Stimulated activated CD4-positive, alpha-beta T cell treated with anti-CD3 and anti-CD28 coated beads, Interleukin-1b, Interleukin-23, amount 100 ng/mL, for 1 hour (primary cell): Measurements from ENCODE around the gene MRPL44.
"Not testable (repeated sequence)": the region's sequence is repeated elsewhere in the genome, so short reads cannot be mapped to it uniquely, and the experiment has no call there.

Experiments used
- DNase-seq, 2 donors: peaks; one replicate each; pipeline ENCODE4 v3.0.0-alpha.2; 2020; ENCODE audit warnings: low read depth in 2 of 2

Gene MRPL44

DNA sequence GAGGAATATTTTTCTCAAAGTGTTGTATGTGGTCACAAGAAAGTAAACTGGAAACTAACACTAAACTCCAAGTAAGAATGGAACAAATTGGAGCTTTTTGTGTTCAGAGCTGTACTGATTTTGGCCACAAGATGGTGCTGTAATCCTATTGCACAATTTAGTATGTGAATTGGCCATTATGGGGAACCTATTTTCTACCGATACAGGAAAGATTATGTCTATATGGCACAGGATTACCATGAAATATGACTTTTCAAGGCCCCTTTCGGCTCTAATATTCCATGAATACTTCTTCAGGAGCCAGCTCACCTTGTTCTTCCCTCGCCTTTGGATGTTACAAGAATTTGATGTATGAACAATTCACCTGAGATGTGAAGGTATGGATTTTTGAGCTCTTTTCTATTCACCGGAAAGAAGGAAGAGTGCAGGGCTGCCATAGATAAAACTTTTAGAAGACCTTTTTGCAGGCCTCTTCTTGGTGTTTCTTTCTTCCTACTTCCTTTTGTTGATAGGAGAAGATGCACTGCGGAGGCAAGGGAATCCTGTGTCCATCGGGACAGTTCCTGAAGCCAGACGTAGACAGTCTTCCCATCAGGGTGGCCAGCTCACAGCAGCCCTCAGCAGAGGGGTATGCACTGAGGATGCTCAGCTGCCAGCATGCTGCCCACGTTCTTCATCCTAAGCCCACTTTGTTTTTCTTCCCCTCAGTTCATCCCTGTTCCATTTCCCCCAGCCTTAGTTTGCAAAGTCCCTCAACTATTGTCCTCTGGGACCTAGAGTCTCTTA, 13.3 kb downstream of the MRPL44 start:
- peak in 1 of 2 donors; percentile 30 for DNase-seq

- DNase-seq = no peak
Measured at GRCh38 chr2:223971731-223972130, 14.5 kb downstream of the MRPL44 start.

GRCh38 chr2:223972656-223973102, 15.4 kb downstream of the MRPL44 start:
- DNase-seq = no peak

DNA sequence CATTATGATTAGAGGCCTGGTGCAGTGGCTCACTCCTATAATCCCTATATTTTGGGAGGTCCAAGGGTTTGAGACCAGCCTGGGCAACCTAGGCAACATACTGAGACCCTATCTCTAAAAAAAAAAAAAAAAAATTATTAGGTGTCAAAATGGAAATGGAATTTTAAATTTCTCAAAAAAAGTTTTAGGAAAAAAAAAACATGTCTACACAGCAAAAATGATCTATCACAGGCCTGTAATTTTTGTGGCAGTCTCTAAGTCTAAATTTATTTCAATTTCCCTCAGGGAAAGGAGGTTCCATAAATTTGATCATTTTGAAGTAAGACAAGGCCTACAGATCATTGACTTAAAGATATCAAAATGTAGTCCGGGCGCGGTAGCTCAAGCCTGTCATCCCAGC, 16.3 kb downstream of the MRPL44 start:
- DNase-seq = no peak

DNA sequence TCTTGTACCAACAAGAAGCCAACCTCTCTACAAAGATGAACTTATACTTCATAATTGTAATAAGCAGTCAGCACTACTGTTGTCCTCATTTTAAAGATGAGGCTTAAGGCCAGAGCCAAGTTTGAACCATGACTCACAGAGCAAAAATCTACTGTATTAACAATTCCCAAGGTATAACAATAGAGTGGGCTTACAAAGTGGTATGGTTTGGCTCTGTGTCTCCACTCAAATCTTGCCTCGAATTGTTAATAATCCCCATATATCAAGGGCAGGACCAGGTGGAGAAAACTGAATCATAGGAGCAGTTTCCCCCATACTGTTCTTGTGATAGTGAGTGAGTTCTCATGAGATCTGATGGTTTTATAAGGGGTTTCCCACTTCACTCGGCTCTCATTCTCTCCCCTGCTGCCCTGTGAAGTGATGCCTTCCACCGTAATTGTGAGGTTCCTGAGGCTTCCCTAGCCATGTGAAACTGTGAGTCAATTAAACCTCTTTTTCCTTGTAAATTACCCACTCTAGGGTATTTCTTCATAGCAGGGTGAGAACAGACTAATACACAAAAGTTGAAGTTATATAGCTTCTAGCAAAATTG, 19.5 kb downstream of the MRPL44 start:
- no peak for DNase-seq

DNA sequence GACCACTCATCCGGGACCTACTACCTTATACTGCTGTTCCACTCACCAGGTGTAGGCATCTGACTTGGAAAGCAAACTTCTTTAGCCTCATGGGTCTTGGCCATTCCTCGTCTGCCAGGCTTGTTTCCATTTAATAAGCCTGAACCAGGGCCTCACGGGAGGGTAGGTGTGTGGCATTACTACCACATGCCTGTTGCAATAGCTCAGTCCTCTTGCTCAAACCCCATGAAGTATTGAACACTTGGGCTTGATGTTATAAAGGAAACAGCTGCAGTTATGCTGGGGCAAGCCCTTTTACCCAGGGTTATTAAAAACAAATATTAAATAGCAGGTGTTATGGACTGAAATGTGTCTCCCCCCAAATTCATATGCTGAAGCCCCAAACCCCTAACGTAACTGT, 21.2 kb downstream of the MRPL44 start:
- no peak for DNase-seq

DNA sequence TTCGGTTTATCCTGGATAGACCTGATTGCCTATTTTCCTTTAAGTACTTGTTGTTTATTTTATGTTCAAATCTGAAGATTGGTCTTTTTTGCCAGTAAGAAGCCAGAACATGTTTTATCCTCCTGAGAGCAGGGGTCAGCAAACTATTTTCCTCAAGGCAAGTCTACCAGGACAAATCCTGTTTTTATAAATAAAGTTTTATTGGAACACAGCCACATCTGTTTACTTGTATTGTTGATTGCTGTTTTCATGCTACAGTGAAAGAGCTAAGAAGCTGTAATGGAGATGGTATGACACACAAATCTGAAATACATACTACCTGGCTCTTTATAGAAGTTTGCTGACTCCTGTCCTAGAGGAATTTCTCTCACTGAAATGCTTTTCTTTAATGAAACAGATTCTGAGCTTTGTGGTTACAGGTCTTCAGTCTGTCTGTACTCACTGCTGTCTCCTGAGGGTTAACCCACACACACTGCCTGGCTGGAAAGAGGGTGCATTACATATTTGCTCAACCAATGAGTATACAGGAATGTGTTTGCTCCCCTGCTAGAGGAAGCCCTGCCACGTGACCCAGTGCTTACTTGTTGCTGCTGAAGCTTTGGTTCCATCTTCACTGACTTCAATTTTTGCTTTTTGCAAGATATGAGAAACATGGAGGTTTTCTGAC, 22.6 kb downstream of the MRPL44 start:
- DNase-seq = no peak

- DNase-seq = no peak
Measured at GRCh38 chr2:223980397-223980735, 23.1 kb downstream of the MRPL44 start.

GRCh38 chr2:223980803-223981202, 23.5 kb downstream of the MRPL44 start:
- no peak for DNase-seq

GRCh38 chr2:223981241-223981640, 24.0 kb downstream of the MRPL44 start:
- DNase-seq = no peak

DNA sequence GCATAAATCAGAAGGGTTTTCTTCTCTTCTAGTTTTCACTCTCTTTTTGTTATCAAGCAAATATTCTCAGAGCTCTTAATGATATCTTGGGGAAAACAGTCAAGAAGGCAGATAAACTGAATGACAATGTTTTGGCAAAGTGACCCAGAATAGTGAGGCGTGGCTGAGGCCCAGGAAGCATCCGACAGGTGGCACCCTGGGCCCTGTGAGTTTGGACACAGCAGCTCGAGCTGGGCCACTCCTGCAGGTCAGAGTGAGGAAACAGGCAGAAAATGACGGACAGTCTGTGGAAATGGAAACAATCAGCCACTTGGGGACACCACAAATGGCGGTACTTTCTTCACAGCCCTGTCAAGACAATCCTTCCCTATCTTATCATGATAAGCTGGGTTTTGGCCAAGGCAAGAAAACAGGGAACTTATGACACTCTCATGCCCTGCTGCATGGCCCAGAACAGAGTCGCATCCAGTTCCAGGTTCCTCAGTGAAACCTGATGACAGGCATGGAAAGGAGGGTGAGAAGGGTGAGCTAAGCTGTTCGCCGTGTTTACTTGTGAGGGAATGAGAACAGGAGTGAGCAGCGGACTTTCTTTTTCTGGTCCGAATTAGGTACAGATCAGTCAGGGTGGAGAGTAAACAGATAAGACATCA, 32.1 kb downstream of the MRPL44 start:
- DNase-seq = no peak

DNA sequence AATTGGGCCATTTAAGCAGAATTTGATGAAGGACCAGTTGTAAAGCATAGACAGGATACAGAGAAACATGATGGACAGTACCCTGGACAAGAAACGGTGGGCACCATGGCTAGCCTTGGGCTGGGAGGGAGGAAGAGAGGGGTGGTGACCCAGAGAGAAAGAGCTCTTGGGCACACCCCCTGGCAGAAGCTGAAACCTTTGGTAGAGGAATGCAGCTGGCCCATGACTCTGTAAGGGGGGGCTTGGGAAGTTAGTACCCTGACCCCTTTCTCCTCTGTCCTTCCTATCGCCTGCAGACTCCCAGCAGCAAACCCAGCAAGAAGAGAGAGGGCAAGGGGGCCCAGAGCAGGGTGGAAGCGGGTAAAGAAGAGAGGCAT, 32.6 kb downstream of the MRPL44 start:
- DNase-seq = no peak

GRCh38 chr2:223991611-223992010, 34.3 kb downstream of the MRPL44 start:
- DNase-seq = no peak

GRCh38 chr2:223993634-223994232, 36.5 kb downstream of the MRPL44 start:
- peak; percentile 13 to 39 for DNase-seq

- no peak for DNase-seq
Measured at GRCh38 chr2:223994562-223995162, 37.4 kb downstream of the MRPL44 start.

GRCh38 chr2:223995569-223995968, 38.3 kb downstream of the MRPL44 start:
- no peak for DNase-seq

DNA sequence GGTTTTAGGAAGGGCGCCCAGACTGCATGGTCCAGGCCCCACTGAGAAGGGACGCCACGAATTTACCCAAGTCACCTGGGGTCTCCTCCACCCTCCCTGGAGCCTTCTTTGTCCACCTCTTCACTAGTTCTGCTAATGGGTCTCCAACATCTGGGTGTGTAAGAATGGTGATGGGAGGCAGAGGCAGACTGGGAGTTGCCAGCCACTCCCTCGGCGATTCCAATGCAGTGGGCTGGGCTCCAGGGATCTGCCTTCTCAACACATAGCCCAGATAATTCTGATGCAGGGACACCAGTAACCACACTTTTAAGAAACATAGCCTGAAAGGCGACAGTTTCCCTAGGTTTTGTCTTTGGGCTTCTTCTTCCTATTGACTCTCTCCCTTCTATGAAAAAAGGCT, 39.1 kb downstream of the MRPL44 start:
- DNase-seq = no peak

GRCh38 chr2:223997938-223998337, 40.7 kb downstream of the MRPL44 start:
- no peak for DNase-seq

DNA sequence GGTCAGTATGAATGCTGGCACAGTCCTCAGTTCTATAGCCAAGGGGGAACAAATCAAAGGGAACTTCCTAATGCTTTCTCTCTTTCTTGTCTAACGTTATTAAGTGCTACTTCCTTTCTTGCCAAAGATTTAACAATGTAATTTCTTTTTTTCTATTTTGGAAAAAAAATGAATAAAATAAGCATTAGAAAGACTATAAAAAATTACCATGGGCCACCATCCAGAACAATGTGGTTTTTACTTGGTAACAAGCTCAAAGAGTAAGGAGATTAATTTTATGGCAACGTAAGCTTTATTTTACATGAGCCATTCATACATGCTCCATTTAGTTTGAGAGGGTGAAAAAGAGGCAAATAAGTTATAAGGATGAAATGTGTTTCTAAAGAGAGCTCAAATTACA, 41.7 kb downstream of the MRPL44 start:
- DNase-seq = no peak

DNA sequence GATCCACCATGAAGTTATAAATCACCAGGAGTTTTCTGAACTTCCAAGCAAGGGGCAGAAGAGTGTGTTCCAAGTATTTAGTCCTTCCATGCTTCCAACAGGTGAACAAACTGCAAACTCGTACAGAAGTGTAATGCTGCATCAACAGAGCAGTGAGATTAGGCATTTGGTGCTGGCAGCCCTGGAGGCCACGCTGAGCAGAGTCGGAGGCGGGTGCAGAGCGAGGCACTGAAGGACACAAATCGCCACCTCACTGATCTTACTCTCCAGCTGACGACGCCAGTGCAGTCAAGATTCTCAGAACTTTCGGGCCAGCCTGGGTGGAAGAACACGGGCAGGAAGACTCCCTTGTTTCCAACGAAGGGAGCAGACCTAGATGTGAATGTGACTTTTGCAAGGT, 42.6 kb downstream of the MRPL44 start:
- DNase-seq = no peak

DNA sequence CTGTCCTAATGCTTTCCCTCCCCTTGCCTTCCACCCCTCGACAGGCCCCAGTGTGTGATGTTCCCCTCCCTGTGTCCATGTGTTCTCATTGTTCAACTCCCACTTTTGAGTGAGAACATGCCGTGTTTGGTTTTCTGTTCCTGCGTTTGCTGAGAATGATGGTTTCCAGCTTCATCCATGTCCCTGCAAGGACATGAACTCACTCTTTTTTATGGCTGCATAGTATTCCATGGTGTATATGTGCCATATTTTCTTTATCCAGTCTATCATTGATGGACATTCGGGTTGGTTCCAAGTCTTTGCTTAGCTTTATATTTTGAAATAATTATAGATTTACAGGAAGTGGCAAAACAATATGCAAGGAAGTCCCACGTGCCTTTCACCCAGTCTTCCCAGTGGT, 43.4 kb downstream of the MRPL44 start:
- DNase-seq = not testable (repeated sequence)
